NT2/D1 (cell line): ENCODE measurements around the gene TRPC5OS.

ENCODE experiments used
- DNase-seq: peaks from one replicate; pipeline ENCODE4 v3.0.0-alpha.2; 2011; ENCODE audit warnings: low read depth, low spot score
- H3K27me3 ChIP-seq: 2 replicates; pipeline ENCODE4 v1.6.0; 2011; ENCODE audit warnings: mild to moderate bottlenecking; ENCODE audit not compliant: insufficient read length, insufficient read depth
- H3K36me3 ChIP-seq: 2 replicates; pipeline ENCODE4 v1.6.1; 2011; ENCODE audit warnings: mild to moderate bottlenecking, low read length, mixed read lengths; ENCODE audit not compliant: insufficient read depth, insufficient read length
- H3K4me1 ChIP-seq: 2 replicates; pipeline ENCODE4 v1.5.1; 2011; ENCODE audit not compliant: insufficient read depth, insufficient read length
- H3K4me3 ChIP-seq: 2 replicates; pipeline ENCODE4 v1.5.1; 2011; ENCODE audit warnings: low read depth; ENCODE audit not compliant: insufficient read length
- H3K9ac ChIP-seq: 2 replicates; pipeline ENCODE4 v1.6.0; 2011; ENCODE audit warnings: low read depth; ENCODE audit not compliant: insufficient read length
- H3K9me3 ChIP-seq: 2 replicates; pipeline ENCODE4 v1.5.1; 2011; ENCODE audit warnings: mild to moderate bottlenecking, low read length; ENCODE audit not compliant: insufficient read depth
- SUZ12 ChIP-seq: IDR thresholded peaks from 2 replicates; pipeline ENCODE4 v1.6.1; 2011; ENCODE audit not compliant: insufficient read length, insufficient read depth; ENCODE audit errors: extremely low read depth
- YY1 ChIP-seq: IDR thresholded peaks from 2 replicates; pipeline ENCODE4 v1.6.1; 2011; ENCODE audit not compliant: insufficient read length, insufficient read depth
- ZNF274 ChIP-seq: IDR thresholded peaks from 2 replicates; pipeline ENCODE4 v1.6.1; 2011; ENCODE audit warnings: mild to moderate bottlenecking, low read depth, low read length

Gene TRPC5OS

GRCh38 chrX:111875881-111876280 lies at the start of gene TRPC5OS:
Gene TRPC5OS, plus strand, starts transcription at chrX:111876181. Its CDS starts 25,669 bp downstream, at chrX:111901850.
- Histone ChIP-seq H3K9ac (no peak within 1 kb of the TSS), H3K27me3 (no peaks in the 10 kb centered on the region), H3K4me3 (no peak within 1 kb of the TSS), H3K9me3 (no peaks in the 10 kb centered on the region), H3K36me3 (no peaks in the 10 kb centered on the region), H3K4me1 (no peaks in the 10 kb centered on the region)
- no peak for TF ChIP-seq ZNF274
- no peak for TF ChIP-seq YY1
- no peak for DNase-seq

- no peaks in the 10 kb centered on the region for H3K36me3 ChIP-seq
- no peaks in the 10 kb centered on the region for H3K27me3 ChIP-seq
- H3K9ac ChIP-seq = no peak overlapping the region
- H3K4me3 ChIP-seq = no peak overlapping the region
- TF ChIP-seq YY1 = no peak
- TF ChIP-seq SUZ12 = no peak
- TF ChIP-seq ZNF274 = no peak
- H3K9me3 ChIP-seq = peaks cover 8% of the 10 kb centered on the region; the same call in 1 of the 2 replicates
- H3K4me1 ChIP-seq = no peaks in the 10 kb centered on the region
- DNase-seq = no peak
These were observed 46.6 kb upstream of the TRPC5OS start for GRCh38 chrX:111829345-111829744.

- TF ChIP-seq SUZ12 (no peak), YY1 (no peak), ZNF274 (no peak)
- no peaks in the 10 kb centered on the region for H3K36me3 ChIP-seq
- DNase-seq = no peak
- H3K4me3 ChIP-seq = no peak overlapping the region
- H3K9me3 ChIP-seq = peaks cover 8% of the 10 kb centered on the region; the same call in 1 of the 2 replicates
- H3K27me3 ChIP-seq = no peaks in the 10 kb centered on the region
- H3K9ac ChIP-seq = no peak overlapping the region
- no peaks in the 10 kb centered on the region for H3K4me1 ChIP-seq
These were observed 45.4 kb upstream of the TRPC5OS start for GRCh38 chrX:111830571-111830970.

- Histone ChIP-seq H3K4me1 (no peaks in the 10 kb centered on the region), H3K9me3 (peaks cover 8% of the 10 kb centered on the region; the same call in 1 of the 2 replicates), H3K27me3 (no peaks in the 10 kb centered on the region), H3K36me3 (no peaks in the 10 kb centered on the region), H3K9ac (no peak overlapping the region), H3K4me3 (no peak overlapping the region)
- no peak for DNase-seq
- TF ChIP-seq SUZ12 (no peak), YY1 (no peak), ZNF274 (no peak)
These were observed 44.6 kb upstream of the TRPC5OS start for GRCh38 chrX:111831343-111831742.

DNA sequence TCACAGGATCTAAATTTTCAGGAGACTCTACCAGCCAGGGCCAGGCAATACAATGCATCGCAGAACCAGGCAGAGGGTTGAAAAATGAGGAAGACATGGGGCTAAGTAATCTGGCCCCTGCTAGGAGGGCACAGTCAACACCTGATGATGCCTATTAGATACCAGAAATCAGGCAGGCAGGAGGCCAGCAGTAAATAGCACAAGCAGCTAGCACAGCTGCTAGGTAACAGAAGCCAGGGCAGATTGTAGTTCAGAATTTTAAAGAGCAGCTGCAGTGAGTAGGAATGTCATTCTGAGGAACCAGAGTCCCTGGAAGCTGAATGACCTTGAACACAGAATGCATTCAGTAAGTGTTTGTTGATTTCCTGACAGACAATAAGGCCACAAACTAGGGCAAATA lies 38.8 kb upstream of the TRPC5OS start:
- H3K4me3 ChIP-seq = no peak overlapping the region
- no peak for DNase-seq
- H3K36me3 ChIP-seq = no peaks in the 10 kb centered on the region
- no peak overlapping the region for H3K9ac ChIP-seq
- no peaks in the 10 kb centered on the region for H3K4me1 ChIP-seq
- no peaks in the 10 kb centered on the region for H3K9me3 ChIP-seq
- H3K27me3 ChIP-seq = no peaks in the 10 kb centered on the region
- TF ChIP-seq YY1 (no peak), ZNF274 (no peak), SUZ12 (no peak)

GRCh38 chrX:111847491-111848133 lies 28.4 kb upstream of the TRPC5OS start:
- Histone ChIP-seq H3K9ac (no peak overlapping the region), H3K4me1 (no peaks in the 10 kb centered on the region), H3K9me3 (no peaks in the 10 kb centered on the region), H3K27me3 (no peaks in the 10 kb centered on the region), H3K36me3 (no peaks in the 10 kb centered on the region), H3K4me3 (no peak overlapping the region)
- TF ChIP-seq SUZ12 (no peak), ZNF274 (no peak), YY1 (no peak)
- no peak for DNase-seq

DNA sequence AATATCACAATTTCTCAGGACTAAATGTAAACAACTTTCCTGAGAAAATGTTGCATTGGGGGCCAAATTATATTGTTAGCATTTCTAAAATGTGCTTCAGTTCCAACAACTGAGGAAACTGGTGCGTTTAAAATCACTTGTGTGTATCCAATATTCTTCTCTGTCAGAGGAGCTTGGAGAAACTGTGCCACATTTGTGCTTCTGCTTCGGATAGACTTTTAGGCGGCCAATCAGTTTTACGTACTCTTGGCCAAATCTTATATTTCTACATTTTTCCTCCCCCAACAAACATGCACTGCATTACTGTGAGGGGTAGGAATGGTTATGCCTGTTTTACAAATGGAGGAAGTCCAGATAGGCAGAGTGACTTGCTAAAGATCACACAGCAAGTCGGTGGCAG lies 27.4 kb upstream of the TRPC5OS start:
- no peak for DNase-seq
- no peaks in the 10 kb centered on the region for H3K4me1 ChIP-seq
- no peaks in the 10 kb centered on the region for H3K27me3 ChIP-seq
- TF ChIP-seq YY1 (no peak), ZNF274 (no peak)
- H3K36me3 ChIP-seq = no peaks in the 10 kb centered on the region
- no peaks in the 10 kb centered on the region for H3K9me3 ChIP-seq
- no peak overlapping the region for H3K4me3 ChIP-seq
- H3K9ac ChIP-seq = no peak overlapping the region

- Histone ChIP-seq H3K4me1 (no peaks in the 10 kb centered on the region), H3K9ac (no peak overlapping the region), H3K27me3 (no peaks in the 10 kb centered on the region), H3K36me3 (no peaks in the 10 kb centered on the region), H3K9me3 (no peaks in the 10 kb centered on the region), H3K4me3 (no peak overlapping the region)
- TF ChIP-seq ZNF274 (no peak), SUZ12 (no peak), YY1 (no peak)
- no peak for DNase-seq
These were observed 25.0 kb upstream of the TRPC5OS start for GRCh38 chrX:111850975-111851374.
